Epidermal melanocyte (primary cell): Measurements from ENCODE around the gene PROCR.
"Not testable (repeated sequence)": the region's sequence is repeated elsewhere in the genome, so short reads cannot be mapped to it uniquely, and the experiment has no call there.

Experiments
- DNase-seq: peaks from one replicate; pipeline ENCODE4 v3.0.0; 2011; ENCODE audit warnings: low spot score; ENCODE audit not compliant: insufficient read length

The PROCR gene

DNA sequence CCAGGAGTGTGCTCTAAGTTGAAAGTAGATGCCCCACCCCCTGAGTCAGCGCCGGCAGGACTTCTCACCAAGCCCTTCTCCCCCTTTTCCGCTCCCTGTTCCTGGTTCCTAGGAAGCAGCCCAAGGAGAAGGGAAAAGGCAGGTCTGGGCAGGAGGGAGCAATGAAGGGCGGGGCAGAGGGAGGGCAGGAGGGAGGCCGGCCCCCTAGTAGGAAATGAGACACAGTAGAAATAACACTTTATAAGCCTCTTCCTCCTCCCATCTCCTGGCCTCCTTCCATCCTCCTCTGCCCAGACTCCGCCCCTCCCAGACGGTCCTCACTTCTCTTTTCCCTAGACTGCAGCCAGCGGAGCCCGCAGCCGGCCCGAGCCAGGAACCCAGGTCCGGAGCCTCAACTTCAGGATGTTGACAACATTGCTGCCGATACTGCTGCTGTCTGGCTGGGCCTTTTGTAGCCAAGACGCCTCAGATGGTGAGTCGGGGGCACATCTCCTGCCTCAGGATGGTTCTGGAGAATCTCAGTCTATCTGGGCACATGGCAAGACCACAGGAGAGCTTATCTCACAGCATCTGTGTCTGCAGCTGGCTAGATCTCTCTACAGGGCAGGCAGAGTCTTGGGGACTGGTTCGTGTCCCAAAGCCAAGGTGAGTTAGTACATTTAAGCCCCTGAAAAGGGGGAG is at the start of gene PROCR:
PROCR (plus strand) TSS at position 320 of the 681 bp plus-strand sequence; CDS start at position 403, 83 bp downstream.
- DNase-seq: peak; percentile 90

DNA sequence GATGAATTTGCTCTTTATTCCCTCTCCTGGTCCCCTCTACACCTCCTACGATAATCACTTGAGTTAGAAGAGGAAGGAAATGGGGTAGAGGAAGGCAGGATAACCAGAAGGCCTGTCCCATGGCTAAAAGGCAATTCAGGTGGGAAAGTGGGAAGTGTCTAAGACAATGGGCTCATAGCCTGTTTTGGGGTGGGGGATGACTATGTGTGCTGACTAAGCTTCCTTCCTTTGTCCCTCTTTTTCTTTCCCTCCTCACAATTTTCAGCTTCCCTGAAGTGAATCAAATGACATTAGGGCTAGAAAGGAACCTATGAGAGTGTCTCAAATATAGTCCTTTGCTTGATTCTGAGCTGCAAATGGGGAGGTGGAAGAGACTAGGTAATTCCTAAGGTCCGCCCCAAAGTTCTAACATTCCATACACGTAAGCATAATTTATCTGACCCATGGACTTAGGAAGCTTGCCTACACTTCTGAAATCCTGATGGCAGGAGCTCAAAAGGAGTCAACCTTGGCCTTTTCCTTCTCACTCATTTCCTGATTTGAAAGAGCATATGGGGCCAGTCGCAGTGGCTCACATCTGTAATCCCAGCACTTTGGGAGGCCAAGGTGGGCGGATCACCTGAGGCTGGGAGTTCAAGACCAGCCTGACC is 49.0 kb upstream of the PROCR start:
- no peak for DNase-seq

DNA sequence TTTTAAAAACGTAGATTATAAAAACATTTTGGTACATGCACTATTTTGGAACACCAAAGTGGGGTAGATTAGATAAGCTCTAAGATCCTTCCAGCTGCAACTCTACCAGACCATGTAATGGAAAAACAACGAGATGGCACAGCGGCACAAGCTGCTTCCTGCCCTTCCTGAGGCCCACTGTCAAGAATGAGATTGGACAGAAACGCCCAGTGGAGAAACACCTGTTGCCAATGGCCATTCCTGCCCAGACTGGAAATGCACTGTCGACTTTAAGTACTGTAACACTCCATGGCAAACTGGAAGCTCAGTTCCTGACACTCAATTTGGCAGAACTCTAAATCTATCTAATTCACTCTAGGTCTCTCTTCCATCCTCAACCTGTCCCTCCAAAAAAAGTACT is 46.1 kb upstream of the PROCR start:
- DNase-seq: no peak

DNA sequence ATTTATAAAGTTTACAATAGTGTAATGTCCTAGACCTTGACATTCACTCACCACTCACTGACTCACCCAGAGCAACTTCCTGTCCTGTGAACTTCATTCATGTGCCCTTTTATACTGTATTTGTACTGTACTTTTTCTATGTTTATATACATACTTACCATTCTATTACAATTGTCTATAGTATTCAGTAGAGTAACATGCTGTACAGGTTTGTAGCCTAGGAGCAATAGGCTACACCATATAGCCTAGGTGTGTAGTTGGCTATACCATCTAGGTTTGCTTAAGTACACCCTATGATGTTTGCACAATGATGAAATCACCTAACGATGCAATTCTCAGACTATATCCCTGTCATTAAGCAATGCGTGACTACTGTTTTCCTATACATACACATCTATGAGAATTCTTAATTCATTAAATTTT is 42.2 kb upstream of the PROCR start:
- DNase-seq: no peak

DNA sequence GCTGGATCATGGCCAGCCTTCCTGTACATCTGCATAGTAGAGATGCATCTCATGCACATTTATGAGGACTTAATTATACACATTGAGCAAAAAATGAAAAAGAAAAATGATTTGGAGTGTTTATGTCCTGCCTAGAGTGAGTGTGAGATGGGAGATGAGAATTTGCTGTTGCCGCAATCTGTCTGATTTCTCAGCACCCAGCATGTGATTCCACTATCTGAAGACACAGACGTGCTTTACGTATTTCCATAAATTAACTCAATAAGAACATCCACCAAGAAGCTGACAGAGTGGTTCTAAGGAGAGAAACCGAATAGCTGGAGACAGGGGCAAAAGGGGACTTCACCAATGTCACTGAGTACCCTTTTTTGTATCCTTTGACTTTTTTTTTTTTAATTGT is 39.9 kb upstream of the PROCR start:
- no peak for DNase-seq

DNA sequence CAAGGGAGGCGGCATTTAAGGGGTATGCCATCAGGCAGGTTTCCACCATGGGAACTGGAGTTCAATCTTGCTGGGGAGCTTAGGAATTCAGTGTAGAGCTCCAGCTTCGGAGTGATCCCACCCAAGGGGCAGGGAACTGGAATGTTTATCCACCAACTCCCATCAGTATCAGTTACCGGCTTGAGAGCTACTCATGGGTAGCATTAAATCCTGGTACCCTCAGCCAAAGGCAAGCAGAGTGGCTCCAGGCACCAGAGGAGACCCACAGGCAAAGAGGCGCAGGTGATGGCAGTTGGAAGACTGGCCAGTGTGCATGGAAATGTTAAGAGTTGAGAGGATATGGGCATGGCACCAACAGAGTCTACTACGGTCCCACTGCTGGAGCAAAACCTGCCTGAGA is 38.8 kb upstream of the PROCR start:
- no peak for DNase-seq

DNA sequence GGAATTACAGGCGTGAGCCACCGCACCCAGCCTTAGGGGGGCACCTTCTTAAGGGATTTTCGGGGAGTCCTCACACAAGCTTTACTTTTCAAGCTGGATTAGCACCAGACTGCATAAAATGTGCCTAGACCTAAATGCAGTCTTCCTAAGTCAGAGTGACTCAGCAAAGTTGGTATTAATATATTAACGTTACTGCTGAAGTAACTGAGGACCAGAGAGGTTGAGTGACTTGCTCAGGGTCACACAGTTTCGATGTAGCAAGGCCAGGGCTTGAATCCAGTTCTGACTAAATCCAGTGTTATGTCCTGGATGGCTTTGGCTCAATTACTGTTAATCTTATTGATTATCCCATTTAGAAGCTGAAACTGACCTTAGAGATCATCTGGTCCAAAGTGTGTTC is 38.1 kb upstream of the PROCR start:
- no peak for DNase-seq

DNA sequence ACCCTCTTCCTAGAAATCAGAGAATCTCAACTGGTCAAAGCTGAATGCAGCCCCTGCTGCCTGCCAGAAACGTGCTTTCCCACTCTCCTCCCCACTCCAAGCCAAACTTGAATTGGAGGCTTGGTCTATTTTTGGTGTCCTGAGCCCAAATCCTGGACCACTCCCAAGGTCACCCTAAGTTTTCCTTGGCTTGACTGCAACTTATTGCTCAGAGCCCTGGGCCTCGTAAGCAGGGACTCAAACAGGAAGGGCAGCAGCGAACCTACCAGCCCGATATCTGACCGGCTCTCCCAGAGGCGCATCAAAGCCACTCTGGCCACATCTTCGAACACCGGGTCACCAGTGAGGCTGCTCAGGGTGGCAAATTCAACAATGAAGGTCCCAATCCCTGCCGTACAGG is 37.4 kb upstream of the PROCR start:
- DNase-seq: no peak

DNA sequence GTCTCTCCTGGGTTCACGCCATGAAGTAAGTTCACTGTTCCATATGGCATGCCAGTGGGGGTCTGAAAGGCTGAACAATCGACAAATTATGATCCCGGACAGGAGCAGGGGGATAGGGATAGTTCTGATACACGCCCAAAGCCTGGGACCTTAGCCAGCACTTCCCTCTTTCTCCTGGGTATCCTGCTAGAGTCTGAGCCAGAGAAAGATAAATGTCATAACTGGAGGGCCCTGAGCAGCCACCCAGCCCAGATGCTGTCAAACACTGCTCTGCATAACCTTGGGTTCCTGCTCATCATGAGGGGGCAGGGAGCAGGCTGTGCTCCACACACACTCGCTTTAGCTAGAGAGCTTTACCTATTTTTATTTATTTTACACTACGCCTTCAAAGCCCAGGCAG is 37.0 kb upstream of the PROCR start:
- DNase-seq: no peak

DNA sequence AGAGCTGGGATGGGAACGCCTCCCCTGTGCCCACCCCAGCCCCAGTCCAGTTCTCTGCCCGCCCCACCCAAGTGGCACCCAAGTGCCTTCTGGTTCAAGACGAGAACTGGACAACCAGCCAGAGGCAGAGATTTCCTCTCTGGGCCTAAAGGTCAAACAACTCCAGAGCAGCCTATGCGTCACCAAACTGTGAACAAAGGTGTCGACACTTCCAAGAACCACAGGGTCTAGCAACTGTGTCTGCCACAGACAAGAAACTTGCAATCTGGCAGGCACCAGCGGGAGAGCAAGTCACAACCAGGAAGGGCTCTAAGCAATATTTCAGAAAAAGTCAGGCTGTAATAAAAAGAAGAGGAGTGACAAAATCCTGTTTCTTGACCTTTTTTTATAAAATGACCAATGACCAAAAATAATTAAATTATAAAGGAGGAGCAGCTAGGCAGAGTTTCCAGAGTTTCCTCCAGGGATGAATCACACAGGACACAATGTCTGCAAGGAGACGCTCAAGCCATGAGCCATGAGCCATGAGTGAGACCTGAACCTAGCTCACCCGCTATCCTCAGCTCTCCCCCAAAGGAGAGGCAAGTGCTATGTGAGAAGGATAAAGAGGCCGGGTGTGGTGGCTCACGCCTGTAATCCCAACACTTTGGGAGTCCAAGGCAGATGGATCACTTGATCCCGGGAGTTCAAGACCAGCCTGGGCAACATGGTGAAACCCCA is 35.8 kb upstream of the PROCR start:
- no peak for DNase-seq

DNA sequence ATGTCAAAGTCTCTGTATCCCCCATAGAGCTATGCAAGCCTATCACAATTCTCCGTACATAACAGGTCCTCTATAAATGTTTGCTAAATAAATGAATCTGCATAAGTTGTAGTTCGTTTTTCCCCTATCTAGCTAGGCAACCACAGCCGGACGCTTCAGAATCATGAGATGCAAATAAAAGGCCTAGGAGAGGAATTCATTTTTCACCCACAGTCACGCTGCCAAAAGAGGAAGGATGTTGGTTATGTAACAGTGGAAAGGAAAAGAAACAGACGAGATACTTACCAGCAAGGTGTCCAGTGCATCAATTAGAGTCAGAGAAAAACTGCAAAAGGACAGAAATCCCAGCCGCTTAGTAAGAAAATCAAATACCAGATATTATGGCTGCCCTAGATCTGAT is 27.2 kb upstream of the PROCR start:
- no peak for DNase-seq

DNA sequence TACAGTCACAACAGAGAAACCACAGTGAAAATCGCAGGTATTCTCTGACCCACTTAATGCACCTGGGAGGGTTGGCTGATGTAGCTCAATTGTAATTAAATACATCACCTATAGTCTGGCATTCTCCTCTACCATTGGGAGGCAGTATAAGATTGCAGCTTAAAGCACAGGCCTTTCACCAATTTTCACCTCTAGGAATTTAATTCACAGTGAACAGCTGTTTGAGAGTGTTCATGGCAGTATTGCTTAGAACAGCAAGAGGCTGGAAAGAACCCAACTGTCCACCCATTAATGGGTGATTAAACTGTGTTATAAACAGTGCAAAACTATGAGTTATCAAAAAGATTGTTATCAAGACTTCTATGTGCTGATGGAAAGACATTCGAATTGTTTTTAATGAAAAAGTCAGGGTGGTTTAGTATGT is 26.7 kb upstream of the PROCR start:
- peak; percentile 41 for DNase-seq

DNA sequence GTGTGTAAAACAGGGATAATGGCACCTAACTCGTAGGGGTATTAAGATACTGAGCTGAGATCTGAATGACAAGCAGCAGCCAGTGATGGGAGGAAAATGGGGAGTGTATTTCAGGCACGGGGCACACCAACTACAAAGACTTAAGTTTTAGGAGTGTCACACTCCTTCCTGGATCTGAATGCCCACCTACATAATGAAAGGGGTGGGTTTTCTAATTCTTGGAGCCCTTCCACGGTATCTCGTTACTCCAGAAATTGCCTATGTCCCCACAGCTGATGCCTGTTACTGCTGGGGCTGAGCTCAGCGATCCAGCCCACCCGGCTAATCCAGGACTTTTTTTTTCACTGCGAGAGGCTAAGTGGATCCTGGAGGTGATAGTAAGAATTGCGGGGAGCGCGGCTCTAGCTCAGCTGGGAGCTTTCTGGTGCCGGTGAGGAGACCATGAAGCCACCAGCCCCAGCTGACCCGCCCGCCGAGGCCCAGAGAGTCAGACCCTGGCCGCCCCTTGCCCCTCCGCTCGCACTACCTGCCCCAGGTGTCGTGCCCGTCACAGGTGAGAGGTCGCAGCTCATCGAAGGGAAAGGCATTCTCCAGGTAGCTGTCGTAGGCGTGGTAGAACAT is 25.5 kb upstream of the PROCR start:
- DNase-seq: no peak

DNA sequence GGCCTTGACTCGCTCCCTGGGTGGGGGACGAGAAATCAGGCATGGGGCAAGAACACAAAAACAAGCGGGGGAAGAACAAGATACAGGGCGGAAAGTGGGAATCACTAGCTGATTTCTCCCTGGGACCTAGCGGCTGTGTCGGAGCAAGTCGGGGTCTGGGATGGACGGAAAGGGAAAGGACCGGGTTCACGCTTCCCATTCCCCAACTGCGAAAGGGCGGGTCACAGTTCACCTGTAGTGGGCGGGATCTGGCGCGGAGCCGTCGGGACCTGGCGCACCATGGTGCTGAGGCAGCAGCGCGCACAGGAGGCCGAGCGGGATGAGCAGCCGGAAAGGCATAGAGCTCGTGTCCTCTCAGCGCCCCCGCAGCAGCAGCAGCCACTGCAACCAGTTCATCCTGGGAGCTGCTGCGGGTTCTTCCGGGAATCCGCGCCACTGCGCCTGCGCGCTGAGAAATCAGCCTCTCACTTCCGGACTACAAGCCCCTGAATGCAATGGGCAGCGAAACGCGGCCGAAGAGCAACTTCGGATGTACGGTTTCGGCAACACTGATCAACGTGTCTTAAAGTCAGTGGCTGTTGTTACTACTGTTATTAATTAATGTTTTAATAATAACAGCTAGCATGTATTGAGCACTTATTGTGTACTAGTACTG is 24.8 kb upstream of the PROCR start, which contains the start of gene EDEM2:
EDEM2 (minus strand) TSS at position 417 of the 655 bp plus-strand sequence; CDS start at position 339, 78 bp downstream.
- DNase-seq: peak; percentile 99

DNA sequence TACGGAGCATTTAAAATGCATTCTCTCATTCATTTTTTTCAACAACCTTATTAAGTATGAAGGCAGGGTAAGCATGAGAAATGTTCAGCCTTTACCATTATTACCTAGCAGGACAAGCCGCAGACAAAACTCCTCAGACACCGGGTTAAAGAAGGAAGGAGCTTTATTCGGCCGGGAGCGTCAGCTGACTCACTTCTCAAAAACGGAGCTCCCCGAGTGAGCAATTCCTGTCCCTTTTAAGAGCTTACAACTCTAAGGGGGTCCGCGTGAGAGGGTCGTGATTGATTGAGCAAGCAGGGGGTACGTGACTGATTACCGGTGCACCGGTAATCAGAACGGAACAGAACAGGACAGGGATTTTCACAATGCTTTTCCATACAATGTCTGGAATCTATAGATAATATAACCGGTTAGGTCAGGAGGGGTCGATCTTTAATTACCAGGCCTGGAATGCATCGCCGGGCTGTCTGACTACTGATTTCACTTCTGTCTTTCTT is 24.2 kb upstream of the PROCR start:
- not testable (repeated sequence) for DNase-seq

DNA sequence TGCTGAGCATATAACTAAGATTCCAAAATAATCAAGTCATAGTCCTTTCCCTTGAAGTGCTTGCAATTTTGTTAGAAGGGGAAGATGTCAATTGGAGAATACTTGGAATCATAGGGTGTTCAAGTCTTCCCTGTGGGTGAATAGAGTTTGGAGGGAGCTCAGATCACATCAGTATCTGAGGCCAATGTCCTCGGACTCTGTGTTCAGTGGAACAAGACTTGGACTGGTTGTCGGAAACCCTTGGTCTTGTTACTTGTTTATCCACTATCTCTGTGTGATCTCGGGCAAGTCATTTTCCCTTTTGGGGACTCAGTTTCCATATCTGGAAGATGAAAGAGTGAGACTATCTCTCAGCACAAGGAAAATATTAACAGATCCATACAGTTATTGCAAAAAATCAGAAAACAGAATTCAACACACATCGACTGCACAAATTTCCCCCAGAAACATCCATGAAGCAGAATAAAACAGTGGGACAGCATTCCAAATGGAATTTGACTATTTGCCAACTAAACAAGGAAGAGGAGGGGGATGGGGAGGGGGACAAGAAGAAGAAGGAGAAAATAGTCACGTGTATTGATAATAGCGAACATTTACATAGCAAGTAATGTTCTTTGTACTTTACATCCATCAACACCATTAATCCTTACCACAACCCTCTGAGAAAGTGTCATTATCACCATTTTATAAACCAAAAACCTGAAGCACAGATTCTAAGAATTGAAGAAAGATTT is 20.9 kb upstream of the PROCR start:
- no peak for DNase-seq

DNA sequence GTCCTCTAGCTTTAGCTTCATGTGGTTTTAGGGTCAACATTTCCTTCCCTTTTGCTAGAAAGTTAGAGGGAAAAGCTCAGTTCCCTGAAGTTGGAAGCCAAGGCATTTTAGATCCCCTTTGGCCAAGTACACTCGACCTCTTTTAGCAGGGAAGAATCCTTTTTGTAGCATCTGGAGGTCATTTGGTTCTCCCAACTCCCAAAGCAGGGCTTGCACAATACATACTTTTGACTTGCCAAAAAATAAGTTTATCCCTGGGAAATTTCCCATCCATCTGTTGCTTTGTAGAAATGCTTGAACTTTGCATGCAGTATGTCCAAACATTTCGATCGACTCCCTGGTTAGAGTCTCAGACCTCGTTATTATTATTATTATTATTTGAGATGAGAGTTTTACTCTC is 20.1 kb upstream of the PROCR start:
- DNase-seq: no peak

DNA sequence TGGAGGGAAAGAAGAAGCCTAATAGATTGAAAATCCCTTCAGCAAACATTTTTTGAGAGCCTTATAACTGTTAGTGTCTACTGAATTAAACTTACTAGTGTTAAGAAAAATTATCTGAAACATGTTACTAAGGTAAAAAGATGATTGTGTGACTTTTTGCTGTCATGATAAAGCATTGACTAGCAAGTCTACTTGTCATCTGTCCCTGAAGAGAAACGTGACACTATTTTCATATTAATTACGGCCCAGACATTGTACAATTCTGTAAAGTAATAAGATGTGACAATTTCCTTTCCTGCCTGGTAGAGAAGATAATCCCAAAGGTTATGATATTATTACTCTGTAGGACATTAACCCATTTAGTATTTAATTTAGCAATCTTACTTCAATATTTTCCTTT is 15.9 kb upstream of the PROCR start:
- DNase-seq: no peak

DNA sequence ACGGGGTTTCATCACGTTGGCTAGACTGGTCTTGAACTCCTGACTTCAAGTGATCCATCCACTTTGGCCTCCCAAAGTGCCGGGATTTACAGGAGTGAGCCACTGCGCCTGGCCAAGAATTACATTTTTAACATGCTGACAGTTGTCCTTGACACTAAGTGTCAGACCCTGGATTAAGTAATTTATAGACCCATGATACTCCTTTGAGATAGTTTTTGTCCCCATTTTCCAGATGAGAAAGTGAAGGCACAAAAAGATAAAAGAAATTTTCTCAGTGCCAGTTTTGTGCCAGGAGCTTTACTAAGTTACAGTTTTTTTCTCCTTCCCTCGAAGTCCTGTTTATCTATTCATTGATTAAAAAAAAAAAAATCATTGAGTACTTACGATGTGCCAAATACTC is 14.9 kb upstream of the PROCR start:
- no peak for DNase-seq

DNA sequence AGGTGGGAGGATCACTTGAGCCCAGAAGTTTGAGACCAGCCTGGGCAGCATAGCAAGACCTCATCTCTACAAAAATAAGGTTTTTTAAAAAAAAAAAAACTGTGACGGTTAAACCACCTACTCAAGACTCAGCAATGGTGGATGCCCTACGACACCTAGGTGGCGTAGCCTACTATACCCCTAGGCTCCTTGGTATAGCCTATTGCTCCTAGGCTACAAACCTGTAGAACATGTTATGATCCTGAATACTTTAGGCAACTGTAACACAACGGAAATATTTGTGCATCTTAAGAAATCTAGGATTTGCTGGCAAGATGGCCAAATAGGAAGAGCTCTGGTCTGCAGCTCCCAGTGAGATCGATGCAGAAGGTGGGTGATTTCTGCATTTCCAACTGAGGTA is 11.5 kb upstream of the PROCR start:
- not testable (repeated sequence) for DNase-seq

DNA sequence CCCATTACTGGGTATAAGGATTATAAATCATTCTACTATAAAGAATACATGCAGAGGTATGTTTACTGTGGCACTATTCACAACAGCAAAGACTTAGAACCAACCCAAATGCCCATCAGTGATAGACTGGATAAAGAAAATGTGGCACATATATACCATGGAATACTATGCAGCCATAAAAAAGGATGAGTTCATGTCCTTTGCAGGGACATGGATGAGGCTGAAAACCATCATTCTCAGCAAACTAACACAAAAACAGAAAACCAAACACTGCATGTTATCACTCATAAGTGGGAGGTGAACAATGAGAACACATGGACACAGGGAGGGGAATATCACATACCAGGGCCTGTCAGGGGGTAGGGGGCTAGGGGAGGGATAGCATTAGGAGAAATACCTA is 7.3 kb upstream of the PROCR start:
- DNase-seq: not testable (repeated sequence)
